Breast epithelium (tissue), 3 donors: ENCODE results near the gene SREK1IP1.

Source experiments
- POLR2A ChIP-seq: fragments of 450-650 bp; IDR thresholded peaks from one replicate; pipeline ENCODE4 v1.6.1; 2016; ENCODE audit warnings: antibody characterized with exemption, mild to moderate bottlenecking, moderate library complexity
- POLR2AphosphoS5 ChIP-seq, 3 donors: sonication (generic); formaldehyde crosslinking; IDR thresholded peaks; one replicate each; pipeline ENCODE4 v1.6.1; 2017; ENCODE audit warnings: antibody characterized with exemption in 3 of 3
- TF ChIP-seq, protein P1 (sequence below), 3 donors: fragments of 450-650 bp; IDR thresholded peaks; one replicate each; pipeline ENCODE4 v1.5.1; 2016 to 2017; ENCODE audit warnings: antibody characterized with exemption in 3 of 3, mild to moderate bottlenecking in 3 of 3, moderate library complexity in 3 of 3

DNA sequence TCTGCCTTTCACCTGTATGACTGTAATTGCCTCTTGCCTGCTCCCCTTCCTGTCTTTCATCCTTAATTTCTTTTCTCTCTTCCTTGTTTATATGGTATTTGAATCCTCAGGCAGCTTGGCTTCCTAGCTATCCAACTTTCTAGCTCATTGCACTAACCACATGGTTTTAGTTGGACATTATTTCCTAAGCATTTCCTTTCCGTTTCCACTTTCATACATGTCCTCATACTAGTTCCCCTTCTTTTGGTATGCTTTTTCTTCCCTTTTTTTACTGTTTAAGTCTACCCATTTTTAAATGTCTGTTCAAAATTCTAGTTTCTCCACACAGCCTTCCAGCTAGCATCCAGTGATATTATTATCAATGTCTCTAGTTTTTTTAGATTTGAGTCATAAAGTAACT lies 6.8 kb upstream of the SREK1IP1 start:
- TF ChIP-seq, protein P1, sequence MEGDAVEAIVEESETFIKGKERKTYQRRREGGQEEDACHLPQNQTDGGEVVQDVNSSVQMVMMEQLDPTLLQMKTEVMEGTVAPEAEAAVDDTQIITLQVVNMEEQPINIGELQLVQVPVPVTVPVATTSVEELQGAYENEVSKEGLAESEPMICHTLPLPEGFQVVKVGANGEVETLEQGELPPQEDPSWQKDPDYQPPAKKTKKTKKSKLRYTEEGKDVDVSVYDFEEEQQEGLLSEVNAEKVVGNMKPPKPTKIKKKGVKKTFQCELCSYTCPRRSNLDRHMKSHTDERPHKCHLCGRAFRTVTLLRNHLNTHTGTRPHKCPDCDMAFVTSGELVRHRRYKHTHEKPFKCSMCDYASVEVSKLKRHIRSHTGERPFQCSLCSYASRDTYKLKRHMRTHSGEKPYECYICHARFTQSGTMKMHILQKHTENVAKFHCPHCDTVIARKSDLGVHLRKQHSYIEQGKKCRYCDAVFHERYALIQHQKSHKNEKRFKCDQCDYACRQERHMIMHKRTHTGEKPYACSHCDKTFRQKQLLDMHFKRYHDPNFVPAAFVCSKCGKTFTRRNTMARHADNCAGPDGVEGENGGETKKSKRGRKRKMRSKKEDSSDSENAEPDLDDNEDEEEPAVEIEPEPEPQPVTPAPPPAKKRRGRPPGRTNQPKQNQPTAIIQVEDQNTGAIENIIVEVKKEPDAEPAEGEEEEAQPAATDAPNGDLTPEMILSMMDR (IDR thresholded peaks at IDR 0.05), result no peak
- no peak for TF ChIP-seq POLR2AphosphoS5 (IDR thresholded peaks at IDR 0.05)
- TF ChIP-seq POLR2A, result no peak
